ENCODE results near the gene KIF1C.
A peak's percentile ranks its signal among the peaks of the same experiment; 100 is the strongest.

KIF1C gene

GRCh38 chr17:4987767-4988567, 9.8 kb upstream of the KIF1C start:
- Histone ChIP-seq H3K27ac (ENCODE audit: low read length) (no peak overlapping the region), H3K9me3 (ENCODE audit: control insufficient read depth, low read depth, low read length) (no peaks in the 10 kb centered on the region), H3K27me3 (ENCODE audit: control insufficient read depth, insufficient read depth, low read length) (peaks cover 30% of the 10 kb centered on the region), H3K36me3 (ENCODE audit: control insufficient read depth, low read depth, low read length) (no peaks in the 10 kb centered on the region), H3K4me3 (ENCODE audit: low read length) (peak overlapping the region; percentile 64), H3K4me1 (ENCODE audit: control insufficient read depth, low read depth, low read length) (peaks cover 6% of the 10 kb centered on the region), H3K9ac (ENCODE audit: low read length) (no peak overlapping the region)

GRCh38 chr17:4994081-4994595, 3.6 kb upstream of the KIF1C start:
- Histone ChIP-seq H3K9me3 (ENCODE audit: control insufficient read depth, low read depth, low read length) (no peaks in the 10 kb centered on the region), H3K27ac (ENCODE audit: low read length) (no peak overlapping the region), H3K27me3 (ENCODE audit: control insufficient read depth, insufficient read depth, low read length) (peaks cover 24% of the 10 kb centered on the region), H3K9ac (ENCODE audit: low read length) (no peak overlapping the region), H3K36me3 (ENCODE audit: control insufficient read depth, low read depth, low read length) (no peaks in the 10 kb centered on the region), H3K4me3 (ENCODE audit: low read length) (no peak overlapping the region), H3K4me1 (ENCODE audit: control insufficient read depth, low read depth, low read length) (peaks cover 6% of the 10 kb centered on the region)

- peaks cover 16% of the 10 kb centered on the region for H3K4me1 ChIP-seq (ENCODE audit: control insufficient read depth, low read depth, low read length)
- no peak overlapping the region for H3K27ac ChIP-seq (ENCODE audit: low read length)
- H3K4me3 ChIP-seq (ENCODE audit: low read length) = peak overlapping the region; percentile 87
- H3K36me3 ChIP-seq (ENCODE audit: control insufficient read depth, low read depth, low read length) = peaks cover 19% of the 10 kb centered on the region
- peak overlapping the region; percentile 68 for H3K9ac ChIP-seq (ENCODE audit: low read length)
- H3K27me3 ChIP-seq (ENCODE audit: control insufficient read depth, insufficient read depth, low read length) = peaks cover 18% of the 10 kb centered on the region
- no peaks in the 10 kb centered on the region for H3K9me3 ChIP-seq (ENCODE audit: control insufficient read depth, low read depth, low read length)
Observed at GRCh38 chr17:4998027-4998731, 429 bp downstream of the KIF1C start.

GRCh38 chr17:4998732-4999429, 1.1 kb downstream of the KIF1C start:
- H3K27me3 ChIP-seq (ENCODE audit: control insufficient read depth, insufficient read depth, low read length) = peaks cover 18% of the 10 kb centered on the region
- H3K9ac ChIP-seq (ENCODE audit: low read length) = peak overlapping the region; percentile 68
- peaks cover 26% of the 10 kb centered on the region for H3K36me3 ChIP-seq (ENCODE audit: control insufficient read depth, low read depth, low read length)
- peak overlapping the region; percentile 87 for H3K4me3 ChIP-seq (ENCODE audit: low read length)
- no peaks in the 10 kb centered on the region for H3K9me3 ChIP-seq (ENCODE audit: control insufficient read depth, low read depth, low read length)
- H3K27ac ChIP-seq (ENCODE audit: low read length) = no peak overlapping the region
- H3K4me1 ChIP-seq (ENCODE audit: control insufficient read depth, low read depth, low read length) = peaks cover 16% of the 10 kb centered on the region

GRCh38 chr17:4999430-5000093, 1.8 kb downstream of the KIF1C start:
- H3K9me3 ChIP-seq (ENCODE audit: control insufficient read depth, low read depth, low read length) = no peaks in the 10 kb centered on the region
- peaks cover 33% of the 10 kb centered on the region for H3K36me3 ChIP-seq (ENCODE audit: control insufficient read depth, low read depth, low read length)
- peaks cover 14% of the 10 kb centered on the region for H3K27me3 ChIP-seq (ENCODE audit: control insufficient read depth, insufficient read depth, low read length)
- H3K27ac ChIP-seq (ENCODE audit: low read length) = no peak overlapping the region
- H3K9ac ChIP-seq (ENCODE audit: low read length) = peak overlapping the region; percentile 9
- H3K4me3 ChIP-seq (ENCODE audit: low read length) = peak overlapping the region; percentile 87
- peaks cover 16% of the 10 kb centered on the region for H3K4me1 ChIP-seq (ENCODE audit: control insufficient read depth, low read depth, low read length)

- Histone ChIP-seq H3K9ac (ENCODE audit: low read length) (no peak overlapping the region), H3K36me3 (ENCODE audit: control insufficient read depth, low read depth, low read length) (peaks cover 40% of the 10 kb centered on the region), H3K4me1 (ENCODE audit: control insufficient read depth, low read depth, low read length) (peaks cover 16% of the 10 kb centered on the region), H3K27ac (ENCODE audit: low read length) (no peak overlapping the region), H3K9me3 (ENCODE audit: control insufficient read depth, low read depth, low read length) (no peaks in the 10 kb centered on the region), H3K4me3 (ENCODE audit: low read length) (no peak overlapping the region), H3K27me3 (ENCODE audit: control insufficient read depth, insufficient read depth, low read length) (peaks cover 14% of the 10 kb centered on the region)
Observed at GRCh38 chr17:5000237-5000639, 2.5 kb downstream of the KIF1C start.

GRCh38 chr17:5002121-5002788, 4.5 kb downstream of the KIF1C start:
- no peaks in the 10 kb centered on the region for H3K9me3 ChIP-seq (ENCODE audit: control insufficient read depth, low read depth, low read length)
- no peaks in the 10 kb centered on the region for H3K27me3 ChIP-seq (ENCODE audit: control insufficient read depth, insufficient read depth, low read length)
- H3K9ac ChIP-seq (ENCODE audit: low read length) = no peak overlapping the region
- H3K4me1 ChIP-seq (ENCODE audit: control insufficient read depth, low read depth, low read length) = peaks cover 16% of the 10 kb centered on the region
- H3K27ac ChIP-seq (ENCODE audit: low read length) = no peak overlapping the region
- peaks cover 51% of the 10 kb centered on the region for H3K36me3 ChIP-seq (ENCODE audit: control insufficient read depth, low read depth, low read length)
- H3K4me3 ChIP-seq (ENCODE audit: low read length) = no peak overlapping the region

- no peak overlapping the region for H3K27ac ChIP-seq (ENCODE audit: low read length)
- H3K4me3 ChIP-seq (ENCODE audit: low read length) = no peak overlapping the region
- no peaks in the 10 kb centered on the region for H3K27me3 ChIP-seq (ENCODE audit: control insufficient read depth, insufficient read depth, low read length)
- H3K36me3 ChIP-seq (ENCODE audit: control insufficient read depth, low read depth, low read length) = peaks cover 62% of the 10 kb centered on the region
- H3K4me1 ChIP-seq (ENCODE audit: control insufficient read depth, low read depth, low read length) = peaks cover 16% of the 10 kb centered on the region
- H3K9me3 ChIP-seq (ENCODE audit: control insufficient read depth, low read depth, low read length) = no peaks in the 10 kb centered on the region
- no peak overlapping the region for H3K9ac ChIP-seq (ENCODE audit: low read length)
Observed at GRCh38 chr17:5003214-5003867, 5.6 kb downstream of the KIF1C start.

- Histone ChIP-seq H3K9me3 (ENCODE audit: control insufficient read depth, low read depth, low read length) (no peaks in the 10 kb centered on the region), H3K36me3 (ENCODE audit: control insufficient read depth, low read depth, low read length) (peaks cover 56% of the 10 kb centered on the region), H3K27me3 (ENCODE audit: control insufficient read depth, insufficient read depth, low read length) (no peaks in the 10 kb centered on the region), H3K4me3 (ENCODE audit: low read length) (no peak overlapping the region), H3K4me1 (ENCODE audit: control insufficient read depth, low read depth, low read length) (no peaks in the 10 kb centered on the region), H3K9ac (ENCODE audit: low read length) (no peak overlapping the region), H3K27ac (ENCODE audit: low read length) (no peak overlapping the region)
Observed at GRCh38 chr17:5011928-5012327, 14.2 kb downstream of the KIF1C start.

- Histone ChIP-seq H3K9me3 (ENCODE audit: control insufficient read depth, low read depth, low read length) (no peaks in the 10 kb centered on the region), H3K27ac (ENCODE audit: low read length) (no peak overlapping the region), H3K4me1 (ENCODE audit: control insufficient read depth, low read depth, low read length) (no peaks in the 10 kb centered on the region), H3K36me3 (ENCODE audit: control insufficient read depth, low read depth, low read length) (peaks cover 41% of the 10 kb centered on the region), H3K4me3 (ENCODE audit: low read length) (no peak overlapping the region), H3K9ac (ENCODE audit: low read length) (no peak overlapping the region), H3K27me3 (ENCODE audit: control insufficient read depth, insufficient read depth, low read length) (no peaks in the 10 kb centered on the region)
Observed at GRCh38 chr17:5014357-5014756, 16.6 kb downstream of the KIF1C start.
